SH-SY5Y (cell line): ENCODE data around the gene AKAP8L.

Experiments used
- GATA2 ChIP-seq: IDR thresholded peaks from 2 replicates; pipeline ENCODE4 v1.6.1; 2011; ENCODE audit warnings: mild to moderate bottlenecking, low read depth, low read length
- GATA3 ChIP-seq: IDR thresholded peaks from 2 replicates; pipeline ENCODE4 v1.6.1; 2011; ENCODE audit warnings: low read depth, mild to moderate bottlenecking, low read length, moderate library complexity

DNA sequence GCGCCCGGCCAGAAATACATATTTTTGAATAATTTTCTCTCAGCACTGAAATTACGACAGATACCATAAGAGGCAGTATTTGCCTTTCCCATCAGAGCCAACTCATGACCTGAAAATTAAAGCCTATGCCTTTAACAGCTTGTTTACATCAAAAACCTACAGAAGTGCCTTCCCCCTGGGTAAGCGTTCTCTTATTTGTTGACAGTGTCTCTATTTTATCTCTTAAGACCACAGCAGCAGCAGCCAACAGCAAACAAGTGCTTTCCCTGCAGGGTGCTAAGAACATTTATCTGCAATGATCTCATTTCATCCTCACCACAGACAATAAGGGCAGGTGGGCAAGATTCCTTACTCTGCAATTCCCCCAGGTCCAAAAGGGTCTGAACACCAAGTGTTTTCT, 6.0 kb downstream of the AKAP8L start:
- TF ChIP-seq GATA3 (no peak), GATA2 (no peak)
